Panc1 (cell line): Measurements from ENCODE around the gene SCG3. TPM values are rescaled to one million over a fixed set of nuclear protein-coding genes. Genes with fewer than 3 reads are reported as not detected.

Experiments used
- ATAC-seq: fragments of 200-7000 bp; cut with Tn5 transposase; 2 replicates; pipeline ENCODE4 v1.9.1; 2020; ENCODE audit warnings: mild to moderate bottlenecking, moderate library complexity
- BruUV-seq: library from RNA; stranded (reverse); fragments of 400-500 nt; replicated peaks from 2 replicates; lab custom pipeline; 2021; lab: Mats Ljungman, UMichigan
- CTCF ChIA-PET: fragments of 300-600 bp; sonication (Branson Sonifier 250); formaldehyde crosslinking; loops from one replicate; lab custom pipeline; 2022; ENCODE audit warnings: antibody characterized with exemption; lab: Charles Lee
- POLR2A ChIA-PET: fragments of 300-600 bp; sonication (Branson Sonifier 250); formaldehyde crosslinking; loops from one replicate; lab custom pipeline; 2022; ENCODE audit warnings: antibody characterized with exemption; lab: Charles Lee
- DNase-seq: peaks from one replicate; pipeline ENCODE4 v3.0.0-alpha.2; 2010; ENCODE audit warnings: low read depth, low spot score
- H3K27ac ChIP-seq: 2 replicates; pipeline ENCODE4 v1.5.1; 2011; ENCODE audit warnings: mild to moderate bottlenecking, low read length, inconsistent platforms
- H3K27me3 ChIP-seq: fragments of 200-500 bp; sonication (Bioruptor generic); 2 replicates; pipeline ENCODE4 v1.6.0; 2014; ENCODE audit warnings: low read length, inconsistent platforms; ENCODE audit not compliant: control insufficient read depth, insufficient read depth
- H3K36me3 ChIP-seq: fragments of 200-500 bp; sonication (Bioruptor generic); 2 replicates; pipeline ENCODE4 v1.5.1; 2014; ENCODE audit warnings: inconsistent platforms, mild to moderate bottlenecking, low read length, moderate library complexity; ENCODE audit not compliant: control insufficient read depth, insufficient read depth
- H3K4me1 ChIP-seq: 2 replicates; pipeline ENCODE4 v1.5.1; 2011; ENCODE audit warnings: inconsistent platforms, mild to moderate bottlenecking, low read length, moderate library complexity; ENCODE audit not compliant: control insufficient read depth, insufficient read depth
- H3K4me3 ChIP-seq, 2 experiments: 2 replicates each; pipeline ENCODE4 v1.5.1; 2011 to 2012; ENCODE audit warnings: low read depth in 2 of 2, low read length in 2 of 2, mild to moderate bottlenecking in 2 of 2, inconsistent platforms in 1 of 2, moderate library complexity in 1 of 2
- H3K9me3 ChIP-seq: fragments of 200-500 bp; sonication (Bioruptor generic); 2 replicates; pipeline ENCODE4 v1.5.1; 2014; ENCODE audit warnings: low read depth, mild to moderate bottlenecking, inconsistent platforms, low read length, moderate library complexity; ENCODE audit not compliant: control insufficient read depth, insufficient read depth
- POLR2AphosphoS5 ChIP-seq: IDR thresholded peaks from 2 replicates; pipeline ENCODE4 v1.6.1; 2012; ENCODE audit warnings: mild to moderate bottlenecking, low read depth, low read length, moderate library complexity
- SIN3A ChIP-seq: IDR thresholded peaks from 2 replicates; pipeline ENCODE4 v1.6.1; 2012; ENCODE audit warnings: low read depth, mild to moderate bottlenecking, low read length, moderate library complexity, borderline replicate concordance; ENCODE audit not compliant: insufficient read depth
- TCF7L2 ChIP-seq: IDR thresholded peaks from 2 replicates; pipeline ENCODE4 v1.6.1; 2011; ENCODE audit warnings: mild to moderate bottlenecking, low read depth, low read length, inconsistent platforms
- in situ Hi-C: cut with HindIII; loops from 2 replicates; pipeline ENCODE4 v1.10.0; 2016; ENCODE audit warnings: low sequenced_read_pairs, low pct_unique_long_range_greater_than_20kb
- intact Hi-C: fragments of 100-400 bp; cut with micrococcal nuclease; formaldehyde crosslinking; loops from one replicate; pipeline ENCODE4 v1.10.0; 2022; ENCODE audit not compliant: unreplicated experiment
- total RNA-seq: library from RNA; stranded (reverse); gene quantifications from one replicate; pipeline ENCODE4 v1.2.1, GENCODE V29; 2021; ENCODE audit not compliant: unreplicated experiment
- TF ChIP-seq, protein P1 (sequence below): fragments of 450-650 bp; IDR thresholded peaks from 2 replicates; pipeline ENCODE4 v1.5.1; 2017; ENCODE audit warnings: mild to moderate bottlenecking
- TF ChIP-seq, protein P2 (sequence below), 2 experiments: IDR thresholded peaks; 2 replicates each; pipeline ENCODE4 v1.6.1; 2011 to 2012; ENCODE audit warnings: low read depth in 2 of 2, control low read depth in 1 of 2, low read length in 1 of 2, mild to moderate bottlenecking in 1 of 2, moderate library complexity in 1 of 2; ENCODE audit not compliant: insufficient read depth in 1 of 2

The SCG3 gene
- total RNA-seq, 1 experiment from 2014 or later, result 0.62 TPM

DNA sequence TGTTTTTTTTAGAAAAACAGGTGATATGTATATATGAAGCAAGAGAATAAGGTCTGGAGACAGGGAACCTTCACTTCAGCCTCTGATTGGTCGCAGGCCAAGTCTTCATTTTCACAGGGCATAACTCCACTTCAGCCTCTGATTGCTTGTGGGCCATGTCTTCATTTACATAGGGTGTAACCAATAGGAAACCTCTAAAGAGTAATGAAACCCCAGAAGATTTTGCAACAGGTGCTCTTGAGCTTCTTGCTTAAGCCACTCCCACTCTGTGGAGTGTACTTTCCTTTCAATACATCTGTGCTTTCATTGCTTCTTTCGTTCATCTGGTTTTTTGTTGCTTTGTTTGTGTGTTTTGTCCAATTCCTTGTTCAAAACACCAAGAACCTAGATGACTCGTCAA, 22.6 kb upstream of the SCG3 start:
- ChIA-PET POLR2A (no interaction called here), CTCF (interaction anchor here (1.6 kb wide), 1 partner anchor 118 kb away, joined by 6 read pairs; no protein-coding TSS in a partner anchor)
- no peak overlapping the region for H3K4me3 ChIP-seq
- ATAC-seq (no peak), DNase-seq (no peak)
- H3K4me1 ChIP-seq, result no peaks in the 10 kb centered on the region
- peaks cover 7% of the 10 kb centered on the region; the same call in 1 of the 2 replicates for H3K27me3 ChIP-seq
- BruUV-seq, result no TSS peak
- TF ChIP-seq POLR2AphosphoS5, result no peak
- TF ChIP-seq TCF7L2, result no peak
- TF ChIP-seq, protein P1, sequence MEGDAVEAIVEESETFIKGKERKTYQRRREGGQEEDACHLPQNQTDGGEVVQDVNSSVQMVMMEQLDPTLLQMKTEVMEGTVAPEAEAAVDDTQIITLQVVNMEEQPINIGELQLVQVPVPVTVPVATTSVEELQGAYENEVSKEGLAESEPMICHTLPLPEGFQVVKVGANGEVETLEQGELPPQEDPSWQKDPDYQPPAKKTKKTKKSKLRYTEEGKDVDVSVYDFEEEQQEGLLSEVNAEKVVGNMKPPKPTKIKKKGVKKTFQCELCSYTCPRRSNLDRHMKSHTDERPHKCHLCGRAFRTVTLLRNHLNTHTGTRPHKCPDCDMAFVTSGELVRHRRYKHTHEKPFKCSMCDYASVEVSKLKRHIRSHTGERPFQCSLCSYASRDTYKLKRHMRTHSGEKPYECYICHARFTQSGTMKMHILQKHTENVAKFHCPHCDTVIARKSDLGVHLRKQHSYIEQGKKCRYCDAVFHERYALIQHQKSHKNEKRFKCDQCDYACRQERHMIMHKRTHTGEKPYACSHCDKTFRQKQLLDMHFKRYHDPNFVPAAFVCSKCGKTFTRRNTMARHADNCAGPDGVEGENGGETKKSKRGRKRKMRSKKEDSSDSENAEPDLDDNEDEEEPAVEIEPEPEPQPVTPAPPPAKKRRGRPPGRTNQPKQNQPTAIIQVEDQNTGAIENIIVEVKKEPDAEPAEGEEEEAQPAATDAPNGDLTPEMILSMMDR, result no peak
- TF ChIP-seq, protein P2, sequence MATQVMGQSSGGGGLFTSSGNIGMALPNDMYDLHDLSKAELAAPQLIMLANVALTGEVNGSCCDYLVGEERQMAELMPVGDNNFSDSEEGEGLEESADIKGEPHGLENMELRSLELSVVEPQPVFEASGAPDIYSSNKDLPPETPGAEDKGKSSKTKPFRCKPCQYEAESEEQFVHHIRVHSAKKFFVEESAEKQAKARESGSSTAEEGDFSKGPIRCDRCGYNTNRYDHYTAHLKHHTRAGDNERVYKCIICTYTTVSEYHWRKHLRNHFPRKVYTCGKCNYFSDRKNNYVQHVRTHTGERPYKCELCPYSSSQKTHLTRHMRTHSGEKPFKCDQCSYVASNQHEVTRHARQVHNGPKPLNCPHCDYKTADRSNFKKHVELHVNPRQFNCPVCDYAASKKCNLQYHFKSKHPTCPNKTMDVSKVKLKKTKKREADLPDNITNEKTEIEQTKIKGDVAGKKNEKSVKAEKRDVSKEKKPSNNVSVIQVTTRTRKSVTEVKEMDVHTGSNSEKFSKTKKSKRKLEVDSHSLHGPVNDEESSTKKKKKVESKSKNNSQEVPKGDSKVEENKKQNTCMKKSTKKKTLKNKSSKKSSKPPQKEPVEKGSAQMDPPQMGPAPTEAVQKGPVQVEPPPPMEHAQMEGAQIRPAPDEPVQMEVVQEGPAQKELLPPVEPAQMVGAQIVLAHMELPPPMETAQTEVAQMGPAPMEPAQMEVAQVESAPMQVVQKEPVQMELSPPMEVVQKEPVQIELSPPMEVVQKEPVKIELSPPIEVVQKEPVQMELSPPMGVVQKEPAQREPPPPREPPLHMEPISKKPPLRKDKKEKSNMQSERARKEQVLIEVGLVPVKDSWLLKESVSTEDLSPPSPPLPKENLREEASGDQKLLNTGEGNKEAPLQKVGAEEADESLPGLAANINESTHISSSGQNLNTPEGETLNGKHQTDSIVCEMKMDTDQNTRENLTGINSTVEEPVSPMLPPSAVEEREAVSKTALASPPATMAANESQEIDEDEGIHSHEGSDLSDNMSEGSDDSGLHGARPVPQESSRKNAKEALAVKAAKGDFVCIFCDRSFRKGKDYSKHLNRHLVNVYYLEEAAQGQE (IDR thresholded peaks at IDR 0.05; ENCODE audit: insufficient read depth in 1 of 2, low read depth in 2 of 2, low read length in 1 of 2), result no peak
- no peak for TF ChIP-seq SIN3A
- intact Hi-C loops, result no loop called here
- H3K27ac ChIP-seq, result no peak overlapping the region
- H3K9me3 ChIP-seq, result no peaks in the 10 kb centered on the region
- no peaks in the 10 kb centered on the region for H3K36me3 ChIP-seq
- in situ Hi-C loops, result no loop called here

DNA sequence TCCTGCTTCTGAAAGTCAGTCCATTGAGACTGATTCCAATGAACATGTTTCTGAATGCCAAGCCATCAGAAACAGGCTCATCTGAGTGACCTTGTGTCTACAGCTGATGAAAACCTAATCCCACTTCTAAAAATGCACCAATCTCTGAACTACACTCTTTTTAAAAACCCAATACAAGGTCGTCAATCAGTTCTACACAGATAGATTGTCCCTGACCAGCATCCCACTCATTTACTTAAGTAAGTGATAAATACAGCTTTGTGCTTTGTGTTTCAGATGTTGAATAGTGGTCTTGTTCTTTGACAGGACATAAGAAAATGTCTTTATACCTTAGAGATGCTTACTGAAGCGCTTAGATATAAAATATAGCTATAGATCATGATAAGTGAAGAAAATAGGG, 20.2 kb upstream of the SCG3 start:
- POLR2A ChIA-PET, result no interaction called here
- TF ChIP-seq, protein P1, result no peak
- TF ChIP-seq, protein P2 (IDR thresholded peaks at IDR 0.05; ENCODE audit: insufficient read depth in 1 of 2, low read depth in 2 of 2, low read length in 1 of 2), result no peak
- no peak for TF ChIP-seq POLR2AphosphoS5
- TF ChIP-seq TCF7L2, result no peak
- no peak for TF ChIP-seq SIN3A
- intact Hi-C loops (no loop called here), in situ Hi-C loops (no loop called here)
- no peak for ATAC-seq
- no TSS peak for BruUV-seq
- peaks cover 8% of the 10 kb centered on the region; the same call in 1 of the 2 replicates for H3K27me3 ChIP-seq
- DNase-seq, result no peak
- H3K27ac ChIP-seq, result no peak overlapping the region
- no peak overlapping the region for H3K4me3 ChIP-seq
- CTCF ChIA-PET, result interaction anchor here (0.6 kb wide), 1 partner anchor 118 kb away, joined by 3 read pairs; no protein-coding TSS in a partner anchor
- H3K9me3 ChIP-seq, result no peaks in the 10 kb centered on the region
- no peaks in the 10 kb centered on the region for H3K4me1 ChIP-seq
- no peaks in the 10 kb centered on the region for H3K36me3 ChIP-seq
